GM12878 (cell line): ENCODE results near the gene GABBR1. TPM values are rescaled to one million over a fixed set of nuclear protein-coding genes. Genes with fewer than 3 reads are reported as not detected.

Experiments
- ATAC-seq: fragments of 200-7000 bp; cut with Tn5 transposase; 3 replicates; pipeline ENCODE4 v1.9.1; 2020; ENCODE audit warnings: mild to moderate bottlenecking, moderate library complexity
- BruUV-seq: library from RNA; stranded (reverse); fragments of 400-500 nt; replicated peaks from 2 replicates; lab custom pipeline; 2021; lab: Mats Ljungman, UMichigan
- CTCF ChIA-PET: fragments of 300-600 bp; sonication (Branson Sonifier 250); formaldehyde crosslinking; extraction: SDS; loops from one replicate; lab custom pipeline; 2021; ENCODE audit warnings: inconsistent platforms; lab: Yijun Ruan, JAX
- POLR2A ChIA-PET: fragments of 350-600 bp; formaldehyde crosslinking; extraction: SDS; loops from one replicate; lab custom pipeline; 2021; ENCODE audit warnings: inconsistent platforms; lab: Charles Lee
- RAD21 ChIA-PET: fragments of 300-600 bp; sonication (Branson Sonifier 250); formaldehyde crosslinking; loops from one replicate; lab custom pipeline; 2023; ENCODE audit warnings: antibody characterized with exemption; ENCODE audit not compliant: unreplicated experiment; lab: Charles Lee
- SMC1A ChIA-PET: fragments of 300-600 bp; sonication (Branson Sonifier 250); formaldehyde crosslinking; loops from one replicate; lab custom pipeline; 2023; ENCODE audit not compliant: unreplicated experiment, uncharacterized antibody; lab: Charles Lee
- DNase-seq: peaks from one replicate; pipeline ENCODE4 v3.0.0-alpha.2; 2011; ENCODE audit warnings: low read depth, low spot score
- FAIRE-seq: peaks from 3 replicates; lab custom pipeline; 2011; peaks lifted over from hg19 to GRCh38; lab: Jason Lieb, UNC
- H2AFZ ChIP-seq: 2 replicates; pipeline ENCODE4 v1.6.0; 2011; ENCODE audit warnings: low read depth, low read length, control low read depth; ENCODE audit not compliant: control insufficient read depth
- H3K27ac ChIP-seq: 2 replicates; pipeline ENCODE4 v1.5.1; 2011; ENCODE audit warnings: control low read depth; ENCODE audit not compliant: control insufficient read depth, insufficient read depth
- H3K27me3 ChIP-seq, 2 experiments: replicated peaks in 1 of 2; 2 replicates each; pipeline versions ENCODE4 v1.6.0 to v1.6.1; 2011; ENCODE audit warnings: low read length in 1 of 2; ENCODE audit not compliant: control insufficient read depth in 2 of 2, insufficient read depth in 2 of 2
- H3K36me3 ChIP-seq, 2 experiments: 2 replicates each; pipeline ENCODE4 v1.5.1; 2011; ENCODE audit warnings: low read length in 1 of 2; ENCODE audit not compliant: control insufficient read depth in 2 of 2, insufficient read depth in 2 of 2
- H3K4me1 ChIP-seq: 2 replicates; pipeline ENCODE4 v1.6.1; 2011; ENCODE audit warnings: mild to moderate bottlenecking, low read length, moderate library complexity, mixed read lengths; ENCODE audit not compliant: control insufficient read depth, insufficient read depth
- H3K4me2 ChIP-seq: 2 replicates; pipeline ENCODE4 v1.6.0; 2011; ENCODE audit warnings: control low read depth; ENCODE audit not compliant: control insufficient read depth, insufficient read depth
- H3K4me3 ChIP-seq: fragments of 200-600 bp; sonication (generic); 2 replicates; pipeline ENCODE4 v1.5.1; 2016
- H3K79me2 ChIP-seq: 2 replicates; pipeline ENCODE4 v1.6.0; 2011; ENCODE audit warnings: low read length; ENCODE audit not compliant: control insufficient read depth, insufficient read depth
- H3K9ac ChIP-seq: 2 replicates; pipeline ENCODE4 v1.8.0; 2011; ENCODE audit warnings: low read length, control low read depth, mixed read lengths; ENCODE audit not compliant: control insufficient read depth, insufficient read depth
- H3K9me3 ChIP-seq: replicated peaks from 3 replicates; pipeline ENCODE4 v1.5.1; 2011; ENCODE audit warnings: mild to moderate bottlenecking, low read length; ENCODE audit not compliant: control insufficient read depth, insufficient read depth
- H4K20me1 ChIP-seq: 2 replicates; pipeline ENCODE4 v1.6.0; 2011; ENCODE audit not compliant: control insufficient read depth, insufficient read depth
- NBN ChIP-seq: fragments of 450-650 bp; IDR thresholded peaks from 2 replicates; pipeline ENCODE4 v1.6.1; 2016
- SP1 ChIP-seq: IDR thresholded peaks from one replicate; pipeline ENCODE4 v1.6.1; 2011; ENCODE audit warnings: low read depth, low read length
- in situ Hi-C: fragments of 300-500 bp; cut with MboI; formaldehyde crosslinking; loops from 9 replicates; pipeline ENCODE4 v1.14.3; 2018; ENCODE audit warnings: mixed read lengths
- intact Hi-C: fragments of 100-400 bp; cut with micrococcal nuclease; formaldehyde crosslinking; loops from one replicate; pipeline ENCODE4 v1.14.2; 2022; ENCODE audit not compliant: unreplicated experiment
- polyA plus RNA-seq, 11 experiments: library from polyadenylated mRNA; depleted of rRNA in 4 of 11; unstranded in 6 of 11; stranded (reverse) in 5 of 11; fragments of >200 nt; fragmentation: Nextera tagmentation in 4 of 11; fragmentation: Illumina TruSeq in 1 of 11; extraction: Ambion mirVana in 4 of 11; extraction: Trizol in 1 of 11; gene quantifications; 1 replicate in 1 of 11; 2 replicates in 10 of 11; pipeline versions ENCODE4 v1.2.1 to v1.2.3, GENCODE V29; 2011 to 2016; ENCODE audit warnings: inconsistent platforms in 2 of 11, missing spikeins in 2 of 11, low read depth in 1 of 11
- total RNA-seq, 4 experiments: library from RNA; depleted of rRNA in 3 of 4; stranded (reverse); fragments of >200 nt in 3 of 4; fragmentation: Illumina TruSeq in 1 of 4; extraction: Trizol in 1 of 4; gene quantifications; 2 replicates each; pipeline versions ENCODE4 v1.2.1 to v1.2.3, GENCODE V29; 2013 to 2021
- TF ChIP-seq, protein P1 (sequence below): IDR thresholded peaks from 2 replicates; pipeline ENCODE4 v1.6.1; 2011; ENCODE audit warnings: low read depth, mild to moderate bottlenecking, low read length, moderate library complexity, borderline replicate concordance; ENCODE audit errors: extremely low read depth
- TF ChIP-seq, protein P2 (sequence below): fragments of 450-650 bp; IDR thresholded peaks from 2 replicates; pipeline ENCODE4 v1.6.1; 2018; ENCODE audit warnings: borderline replicate concordance, mild to moderate bottlenecking; ENCODE audit not compliant: partially characterized antibody
- TF ChIP-seq, protein P3 (sequence below): IDR thresholded peaks from 2 replicates; pipeline ENCODE4 v1.6.1; 2012; ENCODE audit warnings: mild to moderate bottlenecking, low read depth, low read length

GABBR1 gene
- total and polyA plus RNA-seq, 10 of the 15 experiments (the other 5 are each of a cell fraction or from before 2014, with no cell fraction given) = 0.11 to 5.2 (median 1.0) TPM

DNA sequence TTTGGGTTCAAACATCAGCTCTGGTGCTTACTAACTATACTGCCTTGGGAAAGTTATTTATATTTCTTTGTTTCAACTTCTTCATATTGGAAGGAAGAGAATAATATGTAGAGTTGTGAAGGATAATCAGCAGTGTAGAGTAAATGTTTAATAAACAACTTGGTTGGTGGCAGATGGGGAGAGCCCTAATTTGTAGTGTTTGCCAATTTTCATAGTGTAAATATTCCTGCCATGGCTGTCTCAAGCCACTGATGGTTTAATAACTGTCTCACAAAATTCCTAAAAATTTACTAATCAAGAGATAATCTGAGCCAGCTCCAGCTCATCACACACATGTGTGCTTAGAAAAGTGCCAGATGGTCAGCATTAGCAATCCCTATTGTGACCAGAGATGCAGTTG lies 48.2 kb downstream of the GABBR1 start, which contains the start of gene OR2H2:
TSS of gene OR2H2 (plus strand) at position 301 of the 400 bp plus-strand sequence. CDS start 2,824 bp downstream, outside the sequence.
- intact Hi-C loops (loop anchor here (5.0 to 10.0 kb wide), 3 partner anchors 568 to 898 kb away; no protein-coding TSS in a partner anchor), in situ Hi-C loops (no loop called here)
- CTCF ChIA-PET = interaction anchor here (1.0 to 2.0 kb wide), 3 partner anchors 26 to 747 kb away, joined by 3 to 6 read pairs (median 3); partner anchors contain the start of gene UBD
- H3K4me2 ChIP-seq = no peak within 1 kb of the TSS
- no peak for DNase-seq
- H3K9me3 ChIP-seq = no peaks in the 10 kb centered on the region
- no TSS peak for BruUV-seq
- H3K4me3 ChIP-seq = no peak within 1 kb of the TSS
- H3K27ac ChIP-seq = no peak within 1 kb of the TSS
- H3K36me3 ChIP-seq = no peaks in the 10 kb centered on the region
- peaks cover 0 to 2% of the 10 kb centered on the region in 2 experiments; a peak in 2 of 4 replicates for H3K27me3 ChIP-seq
- no peak within 1 kb of the TSS for H2AFZ ChIP-seq
- no peaks in the 10 kb centered on the region for H3K4me1 ChIP-seq
- ATAC-seq = no peak
- no peaks in the 10 kb centered on the region for H4K20me1 ChIP-seq
- SMC1A ChIA-PET = interaction anchor here (1.2 kb wide), 1 partner anchor 208 kb away, joined by 6 read pairs; no protein-coding TSS in a partner anchor
- no peak within 1 kb of the TSS for H3K9ac ChIP-seq
- TF ChIP-seq, protein P1, sequence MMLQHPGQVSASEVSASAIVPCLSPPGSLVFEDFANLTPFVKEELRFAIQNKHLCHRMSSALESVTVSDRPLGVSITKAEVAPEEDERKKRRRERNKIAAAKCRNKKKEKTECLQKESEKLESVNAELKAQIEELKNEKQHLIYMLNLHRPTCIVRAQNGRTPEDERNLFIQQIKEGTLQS = no peak
- TF ChIP-seq NBN (no peak), SP1 (no peak)
- TF ChIP-seq, protein P2, sequence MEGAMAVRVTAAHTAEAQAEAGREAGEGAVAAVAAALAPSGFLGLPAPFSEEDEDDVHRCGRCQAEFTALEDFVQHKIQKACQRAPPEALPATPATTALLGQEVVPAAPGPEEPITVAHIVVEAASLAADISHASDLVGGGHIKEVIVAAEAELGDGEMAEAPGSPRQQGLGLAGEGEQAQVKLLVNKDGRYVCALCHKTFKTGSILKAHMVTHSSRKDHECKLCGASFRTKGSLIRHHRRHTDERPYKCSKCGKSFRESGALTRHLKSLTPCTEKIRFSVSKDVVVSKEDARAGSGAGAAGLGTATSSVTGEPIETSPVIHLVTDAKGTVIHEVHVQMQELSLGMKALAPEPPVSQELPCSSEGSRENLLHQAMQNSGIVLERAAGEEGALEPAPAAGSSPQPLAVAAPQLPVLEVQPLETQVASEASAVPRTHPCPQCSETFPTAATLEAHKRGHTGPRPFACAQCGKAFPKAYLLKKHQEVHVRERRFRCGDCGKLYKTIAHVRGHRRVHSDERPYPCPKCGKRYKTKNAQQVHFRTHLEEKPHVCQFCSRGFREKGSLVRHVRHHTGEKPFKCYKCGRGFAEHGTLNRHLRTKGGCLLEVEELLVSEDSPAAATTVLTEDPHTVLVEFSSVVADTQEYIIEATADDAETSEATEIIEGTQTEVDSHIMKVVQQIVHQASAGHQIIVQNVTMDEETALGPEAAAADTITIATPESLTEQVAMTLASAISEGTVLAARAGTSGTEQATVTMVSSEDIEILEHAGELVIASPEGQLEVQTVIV = no peak
- TF ChIP-seq, protein P3, sequence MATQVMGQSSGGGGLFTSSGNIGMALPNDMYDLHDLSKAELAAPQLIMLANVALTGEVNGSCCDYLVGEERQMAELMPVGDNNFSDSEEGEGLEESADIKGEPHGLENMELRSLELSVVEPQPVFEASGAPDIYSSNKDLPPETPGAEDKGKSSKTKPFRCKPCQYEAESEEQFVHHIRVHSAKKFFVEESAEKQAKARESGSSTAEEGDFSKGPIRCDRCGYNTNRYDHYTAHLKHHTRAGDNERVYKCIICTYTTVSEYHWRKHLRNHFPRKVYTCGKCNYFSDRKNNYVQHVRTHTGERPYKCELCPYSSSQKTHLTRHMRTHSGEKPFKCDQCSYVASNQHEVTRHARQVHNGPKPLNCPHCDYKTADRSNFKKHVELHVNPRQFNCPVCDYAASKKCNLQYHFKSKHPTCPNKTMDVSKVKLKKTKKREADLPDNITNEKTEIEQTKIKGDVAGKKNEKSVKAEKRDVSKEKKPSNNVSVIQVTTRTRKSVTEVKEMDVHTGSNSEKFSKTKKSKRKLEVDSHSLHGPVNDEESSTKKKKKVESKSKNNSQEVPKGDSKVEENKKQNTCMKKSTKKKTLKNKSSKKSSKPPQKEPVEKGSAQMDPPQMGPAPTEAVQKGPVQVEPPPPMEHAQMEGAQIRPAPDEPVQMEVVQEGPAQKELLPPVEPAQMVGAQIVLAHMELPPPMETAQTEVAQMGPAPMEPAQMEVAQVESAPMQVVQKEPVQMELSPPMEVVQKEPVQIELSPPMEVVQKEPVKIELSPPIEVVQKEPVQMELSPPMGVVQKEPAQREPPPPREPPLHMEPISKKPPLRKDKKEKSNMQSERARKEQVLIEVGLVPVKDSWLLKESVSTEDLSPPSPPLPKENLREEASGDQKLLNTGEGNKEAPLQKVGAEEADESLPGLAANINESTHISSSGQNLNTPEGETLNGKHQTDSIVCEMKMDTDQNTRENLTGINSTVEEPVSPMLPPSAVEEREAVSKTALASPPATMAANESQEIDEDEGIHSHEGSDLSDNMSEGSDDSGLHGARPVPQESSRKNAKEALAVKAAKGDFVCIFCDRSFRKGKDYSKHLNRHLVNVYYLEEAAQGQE = no peak
- POLR2A ChIA-PET = no interaction called here
- RAD21 ChIA-PET = no interaction called here
- FAIRE-seq = no peak
- H3K79me2 ChIP-seq = no peaks in the 10 kb centered on the region
